ENCODE measurements around the gene MPIG6B. TPM values are rescaled to one million over a fixed set of nuclear protein-coding genes. Genes with fewer than 3 reads are reported as not detected.

The MPIG6B gene
- total RNA-seq, 2 experiments from 2014 or later: not detected

DNA sequence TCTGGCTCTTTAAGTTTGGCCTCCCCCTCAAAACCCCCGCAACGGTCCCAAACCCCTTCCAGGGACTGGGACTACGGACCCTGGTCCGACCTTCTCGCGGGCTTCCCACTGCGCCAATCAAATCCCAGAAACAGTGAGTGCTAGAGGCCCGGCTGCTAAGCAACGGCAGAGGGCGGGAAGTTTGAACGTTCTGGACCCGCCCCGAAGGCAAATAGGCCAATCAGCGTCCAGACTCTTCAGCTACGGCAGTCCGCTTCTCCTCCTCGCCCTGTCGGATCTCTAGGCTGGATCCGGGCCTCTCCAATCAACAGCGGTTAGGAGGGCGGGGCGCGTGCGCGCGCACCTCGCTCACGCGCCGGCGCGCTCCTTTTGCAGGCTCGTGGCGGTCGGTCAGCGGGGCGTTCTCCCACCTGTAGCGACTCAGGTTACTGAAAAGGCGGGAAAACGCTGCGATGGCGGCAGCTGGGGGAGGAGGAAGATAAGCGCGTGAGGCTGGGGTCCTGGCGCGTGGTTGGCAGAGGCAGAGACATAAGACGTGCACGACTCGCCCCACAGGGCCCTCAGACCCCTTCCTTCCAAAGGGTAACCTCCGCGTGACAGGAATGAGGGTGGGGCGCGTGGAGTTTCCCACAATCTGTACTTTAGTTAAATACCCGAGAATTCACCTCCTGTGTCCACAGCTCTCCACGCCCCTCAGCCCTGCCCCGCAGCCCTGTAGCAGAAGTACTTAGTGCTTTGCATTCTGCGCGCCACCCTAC is 16.6 kb downstream of the MPIG6B start, which contains the start of gene MSH5:
Gene MSH5, plus strand, starts transcription at position 367 of the 758 bp plus-strand sequence. CDS start 462 bp downstream, outside the sequence.
- no peaks in the 10 kb centered on the region for H4K20me1 ChIP-seq (ENCODE audit: insufficient read depth, low read length)
- ChIA-PET POLR2A (interaction anchor here (0.6 to 7.1 kb wide), 15 partner anchors 10 to 123 kb away, joined by 3 to 43 read pairs (median 4); partner anchors contain the start of genes ABHD16A, HSPA1B, LSM2 and NEU1), CTCF (ENCODE audit: unreplicated experiment) (interaction anchor here (0.5 to 1.7 kb wide), 5 partner anchors 12 to 61 kb away, joined by 3 to 6 read pairs (median 3); partner anchors contain the start of genes ABHD16A and VARS1)
- peaks cover 50% of the 10 kb centered on the region for H3K4me1 ChIP-seq (ENCODE audit: insufficient read depth, low read length, poor library complexity, severe bottlenecking)
- H2AFZ ChIP-seq (ENCODE audit: low read length): no peak within 1 kb of the TSS; the same call in 1 of the 2 replicates
- no peak for TF ChIP-seq EZH2phosphoT487 (IDR thresholded peaks at IDR 0.05; ENCODE audit: borderline replicate concordance, low read depth, low read length)
- TF ChIP-seq, protein P1, sequence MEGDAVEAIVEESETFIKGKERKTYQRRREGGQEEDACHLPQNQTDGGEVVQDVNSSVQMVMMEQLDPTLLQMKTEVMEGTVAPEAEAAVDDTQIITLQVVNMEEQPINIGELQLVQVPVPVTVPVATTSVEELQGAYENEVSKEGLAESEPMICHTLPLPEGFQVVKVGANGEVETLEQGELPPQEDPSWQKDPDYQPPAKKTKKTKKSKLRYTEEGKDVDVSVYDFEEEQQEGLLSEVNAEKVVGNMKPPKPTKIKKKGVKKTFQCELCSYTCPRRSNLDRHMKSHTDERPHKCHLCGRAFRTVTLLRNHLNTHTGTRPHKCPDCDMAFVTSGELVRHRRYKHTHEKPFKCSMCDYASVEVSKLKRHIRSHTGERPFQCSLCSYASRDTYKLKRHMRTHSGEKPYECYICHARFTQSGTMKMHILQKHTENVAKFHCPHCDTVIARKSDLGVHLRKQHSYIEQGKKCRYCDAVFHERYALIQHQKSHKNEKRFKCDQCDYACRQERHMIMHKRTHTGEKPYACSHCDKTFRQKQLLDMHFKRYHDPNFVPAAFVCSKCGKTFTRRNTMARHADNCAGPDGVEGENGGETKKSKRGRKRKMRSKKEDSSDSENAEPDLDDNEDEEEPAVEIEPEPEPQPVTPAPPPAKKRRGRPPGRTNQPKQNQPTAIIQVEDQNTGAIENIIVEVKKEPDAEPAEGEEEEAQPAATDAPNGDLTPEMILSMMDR (conservative IDR thresholded peaks at IDR 0.05; ENCODE audit: low read length): no peak
- peak within 1 kb of the TSS; percentile 76 for H3K4me2 ChIP-seq (ENCODE audit: low read length)
- H3K4me3 ChIP-seq (ENCODE audit: low read depth, low read length, poor library complexity, severe bottlenecking): peak within 1 kb of the TSS; percentile 79
- no peaks in the 10 kb centered on the region for H3K9me3 ChIP-seq (ENCODE audit: low read length)
- peaks cover 34% of the 10 kb centered on the region for H3K79me2 ChIP-seq (ENCODE audit: insufficient read depth, low read depth, low read length)
- intact Hi-C loops (cut with micrococcal nuclease; ENCODE audit: unreplicated experiment): loop anchor here (1.0 to 5.0 kb wide), 9 partner anchors 37 to 247 kb away; partner anchors contain the start of genes ABHD16A, ATP6V1G2, HSPA1B and NFKBIL1
- H3K36me3 ChIP-seq (ENCODE audit: insufficient read depth, low read length): peaks cover 38% of the 10 kb centered on the region
- no peaks in the 10 kb centered on the region for H3K9me2 ChIP-seq (ENCODE audit: insufficient read depth, low read length)
- BruUV-seq (replicated peaks): TSS peak; percentile 61
- H3K27ac ChIP-seq (ENCODE audit: low read depth, low read length, poor library complexity, severe bottlenecking): peak within 1 kb of the TSS; percentile 93
- DNase-seq (ENCODE audit: low spot score): peak; percentile 100

DNA sequence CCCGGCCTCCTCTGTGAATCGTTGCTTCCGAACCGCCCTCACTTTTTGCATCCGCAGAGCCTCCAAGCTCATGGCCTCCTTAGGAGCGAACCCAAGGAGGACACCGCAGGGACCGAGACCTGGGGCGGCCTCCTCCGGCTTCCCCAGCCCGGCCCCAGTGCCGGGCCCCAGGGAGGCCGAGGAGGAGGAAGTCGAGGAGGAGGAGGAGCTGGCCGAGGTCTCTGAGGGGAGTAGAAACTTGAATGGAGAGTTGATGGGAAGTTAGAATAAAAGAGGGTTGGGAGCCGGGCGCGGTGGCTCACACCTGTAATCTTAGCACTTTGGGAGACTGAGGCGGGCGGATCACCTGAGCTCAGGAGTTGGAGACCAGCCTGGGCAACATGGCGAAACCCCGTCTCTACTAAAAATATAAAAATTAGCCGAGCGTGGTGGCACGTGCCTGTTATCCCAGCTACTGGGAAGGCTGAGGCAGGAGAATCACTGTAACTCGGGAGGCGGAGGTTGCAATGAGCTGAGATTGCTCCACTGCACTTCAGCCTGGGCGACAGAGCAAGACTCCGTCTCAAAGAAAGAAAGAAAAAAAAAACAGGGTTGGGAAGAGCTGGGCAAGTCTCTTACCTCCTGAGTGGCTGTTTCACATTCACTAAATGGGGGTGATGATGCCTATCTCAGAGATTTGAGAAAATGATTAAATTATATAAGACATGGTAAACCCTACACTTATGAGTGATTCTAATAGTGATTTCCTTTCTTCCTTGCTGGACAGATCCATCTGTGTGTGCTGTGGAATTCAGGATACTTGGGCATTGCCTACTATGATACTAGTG is 17.4 kb downstream of the MPIG6B start:
- H3K4me2 ChIP-seq (ENCODE audit: low read length): peak overlapping the region; percentile 75
- intact Hi-C loops (cut with micrococcal nuclease; ENCODE audit: unreplicated experiment): loop anchor here (5.0 kb wide), 1 partner anchor 47 kb away; no protein-coding TSS in a partner anchor
- H3K27ac ChIP-seq (ENCODE audit: low read depth, low read length, poor library complexity, severe bottlenecking): peak overlapping the region; percentile 93
- H4K20me1 ChIP-seq (ENCODE audit: insufficient read depth, low read length): no peaks in the 10 kb centered on the region
- peaks cover 45% of the 10 kb centered on the region for H3K36me3 ChIP-seq (ENCODE audit: insufficient read depth, low read length)
- peaks cover 27% of the 10 kb centered on the region for H3K79me2 ChIP-seq (ENCODE audit: insufficient read depth, low read depth, low read length)
- CTCF ChIA-PET (ENCODE audit: unreplicated experiment): interaction anchor here (0.7 to 1.7 kb wide), 5 partner anchors 11 to 55 kb away, joined by 3 to 6 read pairs (median 3); partner anchors contain the start of genes ABHD16A and VARS1
- DNase-seq (ENCODE audit: low spot score): peak; percentile 69
- H3K9me2 ChIP-seq (ENCODE audit: insufficient read depth, low read length): no peaks in the 10 kb centered on the region
- peaks cover 50% of the 10 kb centered on the region for H3K4me1 ChIP-seq (ENCODE audit: insufficient read depth, low read length, poor library complexity, severe bottlenecking)
- H2AFZ ChIP-seq (ENCODE audit: low read length): no peak overlapping the region; the same call in 1 of the 2 replicates
- TF ChIP-seq EZH2phosphoT487 (IDR thresholded peaks at IDR 0.05; ENCODE audit: borderline replicate concordance, low read depth, low read length): no peak
- TF ChIP-seq, protein P1 (conservative IDR thresholded peaks at IDR 0.05; ENCODE audit: low read length): no peak
- POLR2A ChIA-PET: interaction anchor here (0.6 to 7.1 kb wide), 13 partner anchors 9 to 227 kb away, joined by 3 to 43 read pairs (median 4); partner anchors contain the start of genes ABHD16A, HSPA1B and LSM2
- H3K9me3 ChIP-seq (ENCODE audit: low read length): no peaks in the 10 kb centered on the region
- peak overlapping the region; percentile 79 for H3K4me3 ChIP-seq (ENCODE audit: low read depth, low read length, poor library complexity, severe bottlenecking)
- no TSS peak for BruUV-seq (replicated peaks)
